Thoracic aorta (tissue), 2 donors: ENCODE measurements around the gene BTAF1. TPM values are rescaled to one million over a fixed set of nuclear protein-coding genes. Genes with fewer than 3 reads are reported as not detected.
A peak's percentile ranks its signal among the peaks of the same experiment; 100 is the strongest.

Experiments used
- ATAC-seq: fragments of 150-250 bp; one replicate; pipeline ENCODE4 v1.8.0; 2017; ENCODE audit warnings: low read depth; ENCODE audit not compliant: insufficient number of reproducible peaks, low FRiP score
- DNase-seq: peaks from one replicate; pipeline ENCODE4 v3.0.0-alpha.2; 2020; ENCODE audit warnings: low spot score
- H3K27ac ChIP-seq, 2 donors: fragments of 200-600 bp; sonication (generic); 1 replicate in 1 of 2; 2 replicates in 1 of 2; pipeline ENCODE4 v1.5.1; 2016; ENCODE audit warnings: mild to moderate bottlenecking in 2 of 2, moderate library complexity in 2 of 2
- H3K27me3 ChIP-seq: fragments of 200-600 bp; sonication (generic); replicated peaks from 2 replicates; pipeline ENCODE4 v1.6.0; 2016; ENCODE audit warnings: mild to moderate bottlenecking; ENCODE audit not compliant: insufficient read depth
- H3K36me3 ChIP-seq: fragments of 200-600 bp; sonication (generic); one replicate; pipeline ENCODE4 v1.5.1; 2016
- H3K4me1 ChIP-seq, 2 donors: fragments of 200-600 bp; sonication (generic); 1 replicate in 1 of 2; 2 replicates in 1 of 2; pipeline versions ENCODE4 v1.5.1 to v1.6.0; 2016; ENCODE audit warnings: low read depth in 2 of 2, mild to moderate bottlenecking in 1 of 2; ENCODE audit not compliant: control insufficient read depth in 1 of 2
- H3K4me3 ChIP-seq: fragments of 200-600 bp; sonication (generic); 2 replicates; pipeline ENCODE4 v1.5.1; 2016; ENCODE audit warnings: mild to moderate bottlenecking
- H3K9me3 ChIP-seq: fragments of 200-600 bp; sonication (generic); 2 replicates; pipeline ENCODE4 v1.5.1; 2016
- total RNA-seq, 2 donors: library from RNA; depleted of rRNA; stranded (reverse); fragments of >200 nt; gene quantifications; one replicate each; pipeline versions ENCODE4 v1.1.0 to v1.2.3, GENCODE V29; 2016
- TF ChIP-seq, protein P1 (sequence below): fragments of 200-600 bp; sonication (generic); IDR thresholded peaks from one replicate; pipeline ENCODE4 v1.5.1; 2019; ENCODE audit warnings: antibody characterized with exemption

Gene BTAF1
- total RNA-seq, 2 donors from 2014 or later: 55.4 to 72.2 TPM

DNA sequence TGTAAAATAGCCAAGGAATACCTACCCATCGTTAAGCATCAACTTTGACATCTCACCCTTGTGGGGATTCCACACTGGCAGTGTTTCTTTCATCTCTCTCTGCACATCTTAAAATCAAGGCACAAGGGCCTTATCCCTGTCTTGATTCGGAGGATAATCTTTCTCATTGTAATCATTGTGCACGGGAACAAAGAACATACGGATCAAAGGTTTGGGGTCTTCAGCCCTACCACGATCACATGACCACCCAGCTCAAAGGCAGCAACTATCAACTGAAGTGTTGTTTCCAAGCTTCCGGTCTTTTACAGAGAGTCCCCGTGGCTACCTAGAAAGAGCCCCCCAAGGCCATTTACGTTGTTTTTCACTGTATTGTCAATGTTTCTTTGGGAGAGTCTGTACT, 26.1 kb upstream of the BTAF1 start:
- no peaks in the 10 kb centered on the region for H3K36me3 ChIP-seq
- TF ChIP-seq, protein P1, sequence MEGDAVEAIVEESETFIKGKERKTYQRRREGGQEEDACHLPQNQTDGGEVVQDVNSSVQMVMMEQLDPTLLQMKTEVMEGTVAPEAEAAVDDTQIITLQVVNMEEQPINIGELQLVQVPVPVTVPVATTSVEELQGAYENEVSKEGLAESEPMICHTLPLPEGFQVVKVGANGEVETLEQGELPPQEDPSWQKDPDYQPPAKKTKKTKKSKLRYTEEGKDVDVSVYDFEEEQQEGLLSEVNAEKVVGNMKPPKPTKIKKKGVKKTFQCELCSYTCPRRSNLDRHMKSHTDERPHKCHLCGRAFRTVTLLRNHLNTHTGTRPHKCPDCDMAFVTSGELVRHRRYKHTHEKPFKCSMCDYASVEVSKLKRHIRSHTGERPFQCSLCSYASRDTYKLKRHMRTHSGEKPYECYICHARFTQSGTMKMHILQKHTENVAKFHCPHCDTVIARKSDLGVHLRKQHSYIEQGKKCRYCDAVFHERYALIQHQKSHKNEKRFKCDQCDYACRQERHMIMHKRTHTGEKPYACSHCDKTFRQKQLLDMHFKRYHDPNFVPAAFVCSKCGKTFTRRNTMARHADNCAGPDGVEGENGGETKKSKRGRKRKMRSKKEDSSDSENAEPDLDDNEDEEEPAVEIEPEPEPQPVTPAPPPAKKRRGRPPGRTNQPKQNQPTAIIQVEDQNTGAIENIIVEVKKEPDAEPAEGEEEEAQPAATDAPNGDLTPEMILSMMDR: no peak
- ATAC-seq: no peak

DNA sequence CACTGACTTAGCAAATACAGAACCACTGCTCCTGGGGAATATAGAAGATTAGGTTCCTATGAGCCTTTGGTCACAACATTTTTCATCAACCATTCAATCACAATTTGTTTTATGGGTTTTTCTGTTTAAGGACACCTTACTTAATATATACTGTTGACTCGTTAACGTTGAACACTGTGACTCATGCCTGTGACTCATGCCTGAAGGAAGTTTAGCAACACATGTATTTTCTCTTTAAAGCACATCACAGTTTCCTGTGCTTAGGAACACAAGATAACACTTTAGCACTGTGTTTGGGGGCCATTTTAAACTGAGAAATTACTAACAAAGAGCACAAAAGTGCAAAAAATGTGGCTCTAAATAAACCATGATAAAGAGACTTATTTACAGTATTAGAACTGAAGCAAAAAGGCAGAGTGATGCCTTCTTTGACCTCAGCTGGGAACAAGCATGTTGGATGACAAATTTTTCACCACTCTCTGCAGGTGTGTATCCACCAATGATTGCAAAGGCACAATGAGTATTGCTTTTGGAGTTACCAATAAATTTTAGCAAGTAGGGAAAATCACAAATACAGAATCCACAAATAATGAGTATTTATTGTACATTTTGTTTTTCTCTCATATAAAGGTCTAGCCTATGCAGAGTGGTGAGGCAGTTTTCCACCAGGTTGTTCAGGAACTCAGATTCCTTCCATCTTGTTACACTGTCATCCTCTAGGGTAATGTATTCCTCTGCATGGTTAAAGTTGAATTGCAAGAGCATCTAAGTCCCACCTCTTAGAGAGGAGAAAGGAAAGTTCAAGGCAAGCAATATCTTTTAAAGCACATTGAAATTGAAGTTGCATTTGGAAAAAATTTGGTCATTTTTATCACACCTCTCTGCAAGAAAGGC, 21.5 kb upstream of the BTAF1 start:
- Histone ChIP-seq H3K27me3 (no peaks in the 10 kb centered on the region), H3K36me3 (no peaks in the 10 kb centered on the region), H3K27ac (peak overlapping the region in 1 of 2 donors; percentile 23), H3K9me3 (no peaks in the 10 kb centered on the region), H3K4me1 (peaks cover under 1 to 14% of the 10 kb centered on the region in 2 donors), H3K4me3 (no peak overlapping the region)
- TF ChIP-seq, protein P1: no peak
- DNase-seq (peak; percentile 43), ATAC-seq (peak; percentile 90)

More for the DNA sequence above, 26.1 kb upstream of the BTAF1 start:
- no peak for DNase-seq
- H3K4me1 ChIP-seq: peaks cover 0 to 8% of the 10 kb centered on the region in 2 donors
- H3K27ac ChIP-seq: no peak overlapping the region
- H3K27me3 ChIP-seq: no peaks in the 10 kb centered on the region
- H3K9me3 ChIP-seq: no peaks in the 10 kb centered on the region
- H3K4me3 ChIP-seq: no peak overlapping the region

DNA sequence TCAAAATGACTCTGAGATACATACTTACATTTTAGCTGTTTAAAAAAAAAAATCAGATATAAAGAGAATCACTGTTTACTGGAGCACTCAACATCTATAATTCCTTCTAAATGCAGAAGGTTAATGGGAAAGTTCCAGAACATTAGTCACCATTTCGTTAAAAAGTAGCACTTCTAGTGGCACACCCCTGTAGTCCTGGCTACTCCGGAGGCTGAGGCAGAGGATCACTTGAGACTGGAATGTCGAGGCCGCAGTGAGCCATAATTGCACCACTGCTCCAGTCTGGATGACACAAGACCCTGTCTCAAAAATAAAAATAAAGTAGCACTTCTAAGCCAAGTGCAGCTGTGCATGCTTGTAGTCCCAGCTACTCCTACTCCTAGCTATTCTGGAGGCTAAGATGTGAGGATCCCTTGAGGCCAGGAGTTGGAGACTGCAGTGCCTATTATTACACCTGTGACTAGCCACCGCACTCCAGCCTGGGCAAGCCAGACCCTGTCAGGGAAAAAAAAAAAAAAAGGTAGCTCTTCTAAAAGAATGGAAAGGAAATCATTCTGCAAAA, 16.5 kb upstream of the BTAF1 start:
- H3K9me3 ChIP-seq: no peaks in the 10 kb centered on the region
- ATAC-seq (no peak), DNase-seq (no peak)
- TF ChIP-seq, protein P1: no peak
- H3K4me3 ChIP-seq: peak overlapping the region; percentile 90
- no peaks in the 10 kb centered on the region for H3K36me3 ChIP-seq
- H3K27ac ChIP-seq: peak overlapping the region in 1 of 2 donors; percentile 86
- H3K4me1 ChIP-seq: peaks cover 5 to 21% of the 10 kb centered on the region in 2 donors
- no peaks in the 10 kb centered on the region for H3K27me3 ChIP-seq

DNA sequence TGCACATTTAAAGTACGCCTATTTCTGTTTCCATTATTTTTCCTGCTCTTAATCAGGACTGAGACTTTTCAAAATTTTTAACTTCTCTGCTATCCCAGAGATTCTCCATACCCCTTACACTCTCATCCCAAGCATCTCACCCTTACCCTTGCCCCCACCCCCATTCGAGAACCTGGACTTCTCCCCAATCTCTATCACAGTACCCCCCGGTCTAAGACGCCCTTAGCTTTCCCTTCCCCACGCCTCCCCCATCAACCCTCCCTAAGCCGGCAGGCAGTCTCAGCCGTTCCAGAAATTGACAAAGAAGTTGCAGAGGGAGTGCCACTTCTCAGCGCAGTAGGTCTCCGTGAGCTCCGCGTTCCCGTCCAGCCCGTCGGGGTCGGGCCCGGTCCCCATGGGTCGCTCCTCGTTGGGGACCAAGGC, 15.6 kb upstream of the BTAF1 start:
- no peaks in the 10 kb centered on the region for H3K27me3 ChIP-seq
- H3K4me1 ChIP-seq: peaks cover 5 to 16% of the 10 kb centered on the region in 2 donors
- H3K27ac ChIP-seq: peak overlapping the region; percentile 76 to 86
- H3K36me3 ChIP-seq: no peaks in the 10 kb centered on the region
- no peaks in the 10 kb centered on the region for H3K9me3 ChIP-seq
- TF ChIP-seq, protein P1: no peak
- H3K4me3 ChIP-seq: peak overlapping the region; percentile 90
- ATAC-seq (no peak), DNase-seq (no peak)
